Progenitor cell of endocrine pancreas (in vitro differentiated cells): ENCODE data around the gene KCNAB2. TPM values are rescaled to one million over a fixed set of nuclear protein-coding genes. Genes with fewer than 3 reads are reported as not detected.

Experiments
- DNase-seq: peaks from one replicate; pipeline ENCODE4 v3.0.0; 2021; ENCODE audit warnings: low spot score; ENCODE audit not compliant: unreplicated experiment
- H3K27ac Mint-ChIP-seq: 2 replicates; pipeline ENCODE4 v1.8.0; 2021; ENCODE audit warnings: mild to moderate bottlenecking, moderate library complexity, mixed read lengths
- H3K27me3 Mint-ChIP-seq: 2 replicates; pipeline ENCODE4 v1.8.0; 2021; ENCODE audit warnings: mixed read lengths
- H3K36me3 Mint-ChIP-seq: 2 replicates; pipeline ENCODE4 v1.8.0; 2022; ENCODE audit warnings: mixed read lengths; ENCODE audit not compliant: insufficient read depth
- H3K4me1 Mint-ChIP-seq: 2 replicates; pipeline ENCODE4 v1.8.0; 2021; ENCODE audit warnings: low read depth, mixed read lengths
- H3K4me3 Mint-ChIP-seq: 2 replicates; pipeline ENCODE4 v1.8.0; 2021; ENCODE audit warnings: low read depth, mild to moderate bottlenecking, moderate library complexity, mixed read lengths
- H3K9me3 Mint-ChIP-seq: 2 replicates; pipeline ENCODE4 v1.8.0; 2021; ENCODE audit warnings: low read depth, mixed read lengths
- CTCF ChIP-seq: fragments of 200-600 bp; sonication (generic); IDR thresholded peaks from one replicate; pipeline ENCODE4 v1.5.0; 2021; ENCODE audit warnings: antibody characterized with exemption, mild to moderate bottlenecking; ENCODE audit not compliant: unreplicated experiment
- total RNA-seq: library from RNA; stranded (reverse); gene quantifications from 2 replicates; pipeline ENCODE4 v1.2.1, GENCODE V29; 2021

Gene KCNAB2
- total RNA-seq, 1 donor from 2014 or later = 6.9 TPM

DNA sequence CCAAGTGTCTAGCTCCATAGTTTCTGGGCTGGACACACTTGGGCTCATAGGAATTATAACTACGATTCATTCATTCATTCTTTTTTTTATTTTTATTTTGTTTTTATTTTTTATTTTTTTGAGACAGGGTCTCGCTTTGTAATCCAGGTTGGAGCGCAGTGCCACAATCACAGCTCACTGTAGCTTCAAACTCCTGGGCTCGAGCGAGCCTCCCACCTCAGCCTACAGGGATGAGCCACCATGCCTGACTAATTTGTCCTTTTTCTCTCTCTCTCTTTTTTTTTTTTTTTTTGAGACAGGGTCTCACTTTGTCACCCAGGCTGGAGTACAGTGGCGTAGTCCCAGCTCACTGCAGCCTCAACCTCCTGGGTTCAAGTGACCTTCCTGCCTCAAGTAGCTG is 42.3 kb downstream of the KCNAB2 start:
- no peak for TF ChIP-seq CTCF
- no peak overlapping the region for H3K4me3 Mint-ChIP-seq
- DNase-seq = no peak
- H3K9me3 Mint-ChIP-seq = no peaks in the 10 kb centered on the region
- no peaks in the 10 kb centered on the region for H3K4me1 Mint-ChIP-seq
- no peaks in the 10 kb centered on the region for H3K27me3 Mint-ChIP-seq
- H3K27ac Mint-ChIP-seq = no peak overlapping the region
- H3K36me3 Mint-ChIP-seq = no peaks in the 10 kb centered on the region

- Mint-ChIP-seq H3K4me1 (no peaks in the 10 kb centered on the region), H3K36me3 (no peaks in the 10 kb centered on the region), H3K4me3 (no peak overlapping the region), H3K27ac (no peak overlapping the region), H3K9me3 (no peaks in the 10 kb centered on the region), H3K27me3 (no peaks in the 10 kb centered on the region)
- DNase-seq = no peak
- no peak for TF ChIP-seq CTCF
Observed at GRCh38 chr1:6088956-6089355, 43.3 kb downstream of the KCNAB2 start.

DNA sequence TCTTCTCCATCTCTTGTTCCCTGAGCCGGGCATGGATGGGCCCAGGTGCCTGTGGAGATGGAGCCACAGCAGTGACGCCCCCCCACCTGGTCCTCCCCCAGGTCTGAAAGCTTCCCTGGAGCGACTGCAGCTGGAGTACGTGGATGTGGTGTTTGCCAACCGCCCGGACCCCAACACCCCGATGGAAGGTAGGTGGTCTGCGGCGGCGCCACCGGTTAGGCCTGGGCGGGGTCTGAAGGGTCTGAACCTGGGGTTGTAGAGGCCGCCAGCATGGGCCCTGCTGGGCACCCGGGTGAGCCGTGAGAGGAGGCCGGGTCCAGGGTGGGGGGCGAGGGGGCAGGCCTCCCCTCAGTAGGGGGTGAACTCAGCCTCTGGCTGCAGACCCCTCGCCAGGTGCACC is 44.6 kb downstream of the KCNAB2 start:
- Mint-ChIP-seq H3K27ac (no peak overlapping the region), H3K4me1 (no peaks in the 10 kb centered on the region), H3K9me3 (no peaks in the 10 kb centered on the region), H3K4me3 (no peak overlapping the region), H3K36me3 (no peaks in the 10 kb centered on the region), H3K27me3 (no peaks in the 10 kb centered on the region)
- TF ChIP-seq CTCF = no peak
- no peak for DNase-seq

DNA sequence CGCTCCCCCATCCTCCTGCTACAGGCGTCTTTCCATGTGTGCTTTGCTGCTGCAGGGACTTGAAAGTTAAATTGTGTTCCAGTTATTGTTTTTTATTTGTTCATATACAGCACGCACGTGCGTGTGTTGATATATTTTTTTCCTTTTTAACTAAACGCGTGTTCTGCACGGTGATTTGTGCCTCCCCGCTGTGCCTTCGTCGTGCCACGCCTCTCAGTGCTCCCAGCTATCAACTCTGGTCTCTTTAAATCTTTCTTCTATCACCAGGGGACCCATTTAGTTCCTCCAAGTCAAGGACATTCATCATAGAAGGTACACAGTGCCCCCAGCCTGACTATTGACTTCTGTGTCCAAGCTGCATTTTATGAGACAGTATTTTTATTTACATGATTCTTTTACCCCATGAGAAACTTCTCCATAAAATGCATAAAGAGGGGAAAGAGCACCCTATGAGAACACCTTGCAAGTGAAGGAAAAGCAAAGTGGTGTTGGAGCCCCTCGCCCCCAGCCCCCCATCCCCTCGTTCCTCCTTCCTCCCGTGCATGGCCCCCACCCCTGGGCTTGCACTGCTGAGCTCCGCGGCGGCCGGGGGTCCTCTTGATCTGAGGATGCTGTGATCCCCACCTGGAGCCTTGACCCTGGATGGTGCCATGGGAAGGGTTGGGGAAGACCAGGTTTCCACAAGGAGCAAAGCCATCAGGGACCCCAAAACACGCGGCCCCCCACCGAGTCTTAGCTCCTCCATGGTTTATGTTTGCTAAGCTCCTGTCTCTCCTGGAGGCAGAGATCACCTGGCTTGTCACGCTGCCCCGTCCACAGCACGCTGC is 45.5 kb downstream of the KCNAB2 start:
- Mint-ChIP-seq H3K9me3 (no peaks in the 10 kb centered on the region), H3K36me3 (no peaks in the 10 kb centered on the region), H3K4me1 (no peaks in the 10 kb centered on the region), H3K27ac (no peak overlapping the region), H3K27me3 (no peaks in the 10 kb centered on the region), H3K4me3 (no peak overlapping the region)
- DNase-seq = no peak
- TF ChIP-seq CTCF = no peak

- H3K27me3 Mint-ChIP-seq = no peaks in the 10 kb centered on the region
Observed at GRCh38 chr1:6091823-6092109, 46.1 kb downstream of the KCNAB2 start.

More at GRCh38 chr1:6091823-6092109, 46.1 kb downstream of the KCNAB2 start:
- H3K36me3 Mint-ChIP-seq = no peaks in the 10 kb centered on the region
- TF ChIP-seq CTCF = no peak
- no peak overlapping the region for H3K4me3 Mint-ChIP-seq
- no peak for DNase-seq
- H3K9me3 Mint-ChIP-seq = no peaks in the 10 kb centered on the region
- no peak overlapping the region for H3K27ac Mint-ChIP-seq
- H3K4me1 Mint-ChIP-seq = no peaks in the 10 kb centered on the region
